Effector CD4-positive, alpha-beta T cell (primary cell): Measurements from ENCODE around the gene ZNF326.
A peak's percentile ranks its signal among the peaks of the same experiment; 100 is the strongest.
"Not testable (repeated sequence)": the region's sequence is repeated elsewhere in the genome, so short reads cannot be mapped to it uniquely, and the experiment has no call there.

Source experiments
- DNase-seq: peaks from one replicate; pipeline ENCODE4 v3.0.0-alpha.2; 2020

The ZNF326 gene

GRCh38 chr1:89966656-89967055, 28.3 kb upstream of the ZNF326 start:
- DNase-seq, result no peak

DNA sequence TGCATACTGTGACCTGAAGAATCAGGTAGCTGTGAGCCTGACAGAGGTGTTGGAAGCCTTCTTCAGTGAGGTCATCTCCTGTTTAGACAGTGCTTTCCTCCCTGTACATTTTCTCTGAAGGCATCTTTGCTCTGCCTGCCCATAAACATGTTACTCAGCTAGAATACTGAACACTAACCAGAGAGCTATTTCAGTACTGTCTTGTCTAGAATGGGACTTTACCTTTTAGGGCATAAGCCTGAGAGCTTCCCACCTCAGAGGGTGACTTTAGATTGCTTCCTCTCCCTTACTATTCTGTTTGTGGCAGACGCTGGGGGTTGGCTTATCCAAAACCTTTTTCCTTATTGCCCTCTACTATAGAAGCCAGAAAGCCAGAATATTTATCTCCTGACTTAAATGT, 23.3 kb upstream of the ZNF326 start:
- no peak for DNase-seq

GRCh38 chr1:89972024-89972423, 22.9 kb upstream of the ZNF326 start:
- no peak for DNase-seq

GRCh38 chr1:89973471-89974127, 21.3 kb upstream of the ZNF326 start:
- DNase-seq, result no peak

GRCh38 chr1:89974256-89974655, 20.7 kb upstream of the ZNF326 start:
- DNase-seq, result no peak

- DNase-seq, result no peak
Observed at GRCh38 chr1:89974696-89975470, 20.0 kb upstream of the ZNF326 start.

GRCh38 chr1:89975540-89976125, 19.3 kb upstream of the ZNF326 start:
- no peak for DNase-seq

DNA sequence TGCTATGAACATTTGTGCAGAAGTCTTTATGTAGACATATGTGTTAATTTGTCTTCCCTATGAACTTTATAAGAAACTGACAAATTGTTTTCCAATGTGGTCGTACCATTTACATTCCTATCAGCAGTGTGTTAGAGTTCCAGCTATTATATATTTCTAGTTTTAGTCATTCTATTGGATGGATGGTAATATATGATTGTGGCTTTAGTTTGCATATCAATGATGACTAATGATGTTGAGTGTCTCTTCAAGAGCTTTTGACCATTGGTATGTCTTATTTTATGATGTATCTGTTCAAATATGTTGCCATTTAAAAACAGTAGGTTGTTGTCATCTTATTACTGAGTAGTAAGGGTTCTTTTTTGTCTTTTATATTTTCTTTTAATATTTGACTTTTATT, 16.2 kb upstream of the ZNF326 start:
- DNase-seq, result no peak

DNA sequence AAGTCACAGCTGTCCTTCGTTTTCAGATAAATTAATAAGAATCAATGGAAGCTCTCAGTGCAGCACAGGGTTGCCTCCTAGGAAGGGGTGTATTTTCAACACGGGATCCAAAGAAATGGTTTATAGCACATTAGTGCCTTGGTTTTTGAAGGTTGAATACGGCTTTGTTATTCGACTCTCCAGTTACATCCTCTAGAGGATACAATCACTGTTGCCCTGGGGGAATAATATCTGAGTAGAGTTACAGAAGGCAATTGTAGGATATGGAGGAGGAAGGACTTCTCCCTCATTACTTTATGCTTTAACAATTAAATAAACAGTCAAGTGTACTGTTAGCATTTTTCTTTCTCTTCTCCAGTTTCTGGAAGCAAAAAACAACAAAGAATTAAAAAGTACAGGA, 14.3 kb upstream of the ZNF326 start:
- no peak for DNase-seq

GRCh38 chr1:89982846-89983245, 12.1 kb upstream of the ZNF326 start:
- DNase-seq, result not testable (repeated sequence)

DNA sequence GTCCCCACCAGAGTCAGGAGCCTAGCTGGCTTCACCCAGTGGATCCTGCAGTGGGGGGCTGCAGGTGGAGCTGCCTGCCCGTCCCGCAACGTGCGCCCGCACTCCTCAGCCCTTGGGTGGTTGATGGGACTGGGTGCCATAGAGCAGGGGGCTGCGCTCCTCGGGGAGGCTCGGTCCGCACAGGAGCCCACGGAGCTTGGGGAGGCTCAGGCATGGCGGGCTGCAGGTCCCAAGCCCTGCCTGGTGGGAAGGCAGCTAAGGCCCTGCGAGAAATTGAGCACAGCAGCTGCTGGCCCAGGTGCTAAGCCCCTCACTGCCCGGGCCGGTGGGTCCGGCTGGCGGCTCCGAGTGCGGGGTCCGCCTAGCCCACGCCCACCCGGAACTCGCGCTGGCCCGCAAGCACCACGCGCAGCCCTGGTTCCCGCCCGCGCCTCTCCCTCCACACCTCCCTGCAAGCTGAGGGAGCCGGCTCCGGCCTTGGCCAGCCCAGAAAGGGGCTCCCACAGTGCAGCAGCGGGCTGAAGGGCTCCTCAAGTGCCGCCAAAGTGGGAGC, 10.3 kb upstream of the ZNF326 start:
- DNase-seq, result not testable (repeated sequence)

- no peak for DNase-seq
Observed at GRCh38 chr1:89986020-89986419, 8.9 kb upstream of the ZNF326 start.

GRCh38 chr1:89987159-89987819, 7.6 kb upstream of the ZNF326 start:
- peak; percentile 37 for DNase-seq

GRCh38 chr1:89989099-89989498, 5.8 kb upstream of the ZNF326 start:
- no peak for DNase-seq

- no peak for DNase-seq
Observed at GRCh38 chr1:89989799-89990198, 5.1 kb upstream of the ZNF326 start.

DNA sequence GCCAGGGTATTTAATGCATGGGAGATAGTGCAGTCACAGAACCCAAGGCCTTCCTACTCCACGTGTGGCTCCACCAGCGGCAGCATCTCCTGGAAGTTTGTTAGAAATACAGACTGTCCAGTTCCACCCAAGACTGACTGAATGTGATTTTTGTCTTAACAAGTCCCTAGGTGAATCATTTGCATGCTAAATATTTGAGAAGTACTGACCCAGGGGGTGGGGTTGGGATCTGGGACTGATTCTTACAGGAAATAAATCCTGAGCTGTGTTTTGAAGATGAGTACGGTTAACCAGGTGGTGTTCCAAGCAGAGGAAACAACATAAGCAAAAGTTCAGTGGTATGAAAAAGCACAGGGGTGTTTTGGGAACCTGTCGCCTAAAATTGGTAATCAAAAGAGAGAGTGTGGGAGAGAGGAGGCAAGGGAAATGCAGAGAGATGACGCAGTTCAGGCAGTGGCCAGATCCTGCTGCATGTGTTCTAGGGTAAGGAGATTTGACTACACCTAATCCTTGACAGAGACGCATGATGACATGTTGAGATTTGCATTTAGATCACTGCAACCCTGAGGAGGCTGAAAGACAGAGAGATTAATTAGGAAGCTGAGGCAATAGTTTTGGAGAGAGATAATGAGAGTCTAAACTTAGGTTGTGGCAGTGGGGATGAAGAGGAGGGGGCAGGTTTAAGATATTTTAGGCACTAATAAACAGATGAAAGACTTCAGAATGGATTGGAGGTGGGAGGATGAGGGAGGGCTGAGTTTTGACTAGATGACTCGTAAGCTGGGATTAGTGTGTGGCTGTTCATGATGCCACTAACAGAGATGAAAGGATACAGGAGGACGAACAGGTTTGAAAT, 3.7 kb upstream of the ZNF326 start:
- no peak for DNase-seq

DNA sequence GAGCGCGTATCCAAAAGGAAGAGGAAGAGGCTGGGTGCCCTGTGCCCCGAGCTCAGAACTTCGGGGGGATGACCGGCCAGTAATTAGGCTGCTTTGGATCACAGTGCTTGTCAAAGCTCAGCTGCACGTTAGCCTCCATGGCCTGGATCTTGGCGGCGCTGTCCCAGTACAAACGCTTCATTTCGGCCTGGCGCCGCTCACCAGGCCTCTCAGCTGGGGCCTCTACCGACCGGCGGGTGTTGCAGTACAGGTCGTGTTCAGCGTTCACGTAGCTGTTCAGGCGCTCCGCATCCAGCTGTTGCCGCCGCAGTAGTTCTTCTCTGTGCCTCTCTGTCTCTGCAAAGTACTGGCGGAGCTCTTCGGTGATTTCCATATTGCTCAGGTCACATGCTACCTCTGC, 1.4 kb upstream of the ZNF326 start:
- no peak for DNase-seq

GRCh38 chr1:89994231-89994804, 592 bp upstream of the ZNF326 start:
- DNase-seq, result no peak

GRCh38 chr1:89995598-89996449, 914 bp downstream of the ZNF326 start:
- DNase-seq, result no peak

GRCh38 chr1:89996450-89997110, 1.7 kb downstream of the ZNF326 start:
- DNase-seq, result no peak
